GM12892 (cell line): ENCODE measurements around the gene NFYC.

Experiments used
- POLR2A ChIP-seq: IDR thresholded peaks from 2 replicates; pipeline ENCODE4 v1.6.1; 2011; ENCODE audit warnings: low read depth, low read length, control low read depth
- POLR2AphosphoS5 ChIP-seq: IDR thresholded peaks from 2 replicates; pipeline ENCODE4 v1.6.1; 2011; ENCODE audit warnings: low read depth, low read length, control low read depth
- TAF1 ChIP-seq: IDR thresholded peaks from 2 replicates; pipeline ENCODE4 v1.6.1; 2011; ENCODE audit warnings: low read depth, mild to moderate bottlenecking, control low read depth, low read length, borderline replicate concordance

DNA sequence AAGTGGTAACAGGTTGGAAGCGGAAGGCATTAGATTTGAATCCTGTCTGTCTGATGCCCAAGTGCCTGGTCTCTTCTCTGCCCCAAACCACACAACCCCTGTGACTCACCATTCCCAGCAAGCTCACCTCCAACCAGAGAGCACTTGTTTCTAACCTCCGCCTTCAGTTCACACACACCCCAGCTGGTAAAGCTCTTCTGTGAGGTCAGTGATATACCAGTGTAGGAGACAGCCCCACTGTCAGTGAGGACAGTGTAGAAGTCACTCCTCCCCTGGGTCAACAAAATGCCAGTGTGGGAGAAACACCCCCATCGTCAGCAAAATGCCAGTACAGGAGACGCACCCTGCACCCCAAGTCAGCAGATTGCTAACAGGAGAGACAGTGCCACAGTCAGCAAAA, 28.6 kb upstream of the NFYC start:
- TF ChIP-seq POLR2A (no peak), POLR2AphosphoS5 (no peak), TAF1 (no peak)
